ENCODE measurements around the gene FBXO24.

Gene FBXO24

GRCh38 chr7:100620804-100621203, 34.7 kb downstream of the FBXO24 start:
- no peak for DNase-seq (ENCODE audit: low read depth)

GRCh38 chr7:100621554-100621953, 35.4 kb downstream of the FBXO24 start:
- DNase-seq (ENCODE audit: low read depth), result no peak

GRCh38 chr7:100623951-100624824, 38.1 kb downstream of the FBXO24 start:
- DNase-seq (ENCODE audit: low read depth), result no peak

DNA sequence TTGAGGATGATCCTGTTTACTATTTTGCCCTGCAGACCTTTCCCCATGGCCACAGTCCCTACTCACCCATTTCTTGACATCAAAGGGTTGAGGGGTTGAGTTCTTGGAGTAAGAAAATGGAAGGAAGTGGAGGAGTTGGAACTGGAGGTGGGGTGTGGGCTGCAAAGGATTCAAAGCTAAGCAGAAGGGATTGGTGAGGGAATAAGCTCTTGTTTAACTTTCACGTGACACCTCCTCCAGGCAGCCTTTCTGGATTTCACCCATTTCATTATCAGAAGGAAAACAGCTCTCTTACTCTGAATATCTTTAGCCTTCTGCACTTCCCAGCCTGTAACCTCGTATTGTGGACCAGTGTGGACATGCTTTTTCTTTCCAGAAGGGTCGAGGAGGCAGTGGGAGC, 39.9 kb downstream of the FBXO24 start:
- DNase-seq (ENCODE audit: low read depth), result no peak

DNA sequence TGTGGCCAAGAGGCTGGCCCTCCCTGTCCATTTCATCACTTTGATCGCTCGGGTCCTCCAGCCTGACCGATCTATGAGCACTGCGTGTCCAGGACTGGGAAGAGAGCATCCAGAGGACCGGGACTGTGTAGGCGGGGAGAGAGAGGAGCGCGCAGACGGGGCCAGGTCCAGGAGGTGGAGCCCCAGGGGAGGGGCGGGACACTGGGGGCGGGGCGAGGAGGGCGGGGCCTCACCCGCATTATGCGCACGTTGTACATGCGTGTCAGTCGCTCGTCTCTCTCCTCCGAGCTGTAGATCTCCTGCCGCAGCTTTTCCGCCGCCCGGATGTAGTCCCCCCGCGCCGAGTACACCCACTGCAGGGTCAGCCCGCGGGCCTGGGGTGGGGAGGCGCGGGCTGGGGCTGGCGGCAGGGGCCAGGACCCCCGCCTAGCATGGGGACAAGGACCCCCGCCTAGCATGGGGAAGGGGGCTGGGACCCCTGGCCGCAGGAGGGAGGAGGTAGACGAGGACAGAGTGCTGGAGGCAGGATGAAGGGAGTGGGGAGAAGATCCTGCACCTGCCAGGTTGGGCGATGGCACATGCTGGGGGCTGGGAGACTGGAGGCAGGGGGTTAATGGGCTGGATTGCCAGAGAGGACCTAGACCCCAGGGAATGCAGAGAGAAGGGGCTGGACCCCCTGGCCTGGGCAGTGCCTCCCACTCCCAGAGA, 40.6 kb downstream of the FBXO24 start:
- peak; percentile 90 for DNase-seq (ENCODE audit: low read depth)

GRCh38 chr7:100627238-100627549, 41.1 kb downstream of the FBXO24 start:
- no peak for DNase-seq (ENCODE audit: low read depth)

DNA sequence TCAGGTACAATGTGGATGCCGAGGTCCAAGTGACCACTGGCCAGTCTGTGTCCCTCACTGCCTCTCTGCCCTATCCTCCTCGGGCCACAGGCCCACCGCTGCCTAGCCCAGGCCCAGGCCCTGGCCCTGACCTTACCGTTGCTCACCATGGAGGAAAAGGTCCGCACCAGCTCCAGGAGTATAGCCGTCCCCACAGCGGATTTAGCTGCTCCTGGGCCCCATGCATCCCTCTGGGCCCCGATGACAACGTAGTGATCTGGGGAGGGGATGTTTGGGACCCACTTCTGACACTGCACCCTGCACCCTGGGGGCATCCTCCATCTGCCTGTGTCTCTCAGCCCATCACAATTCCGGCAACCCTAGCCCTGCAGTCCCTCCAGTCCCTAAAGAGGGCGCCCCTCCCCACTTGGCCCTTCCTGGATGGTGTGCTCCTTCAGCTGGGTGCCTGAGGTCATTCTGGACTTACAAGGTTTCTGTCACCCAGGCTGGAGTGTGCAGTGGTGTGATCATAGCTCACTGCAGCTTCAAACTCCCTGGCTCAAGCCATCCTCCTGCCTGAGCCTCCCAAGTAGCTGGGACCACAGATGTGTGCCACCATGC, 43.1 kb downstream of the FBXO24 start:
- peak; percentile 40 for DNase-seq (ENCODE audit: low read depth)

DNA sequence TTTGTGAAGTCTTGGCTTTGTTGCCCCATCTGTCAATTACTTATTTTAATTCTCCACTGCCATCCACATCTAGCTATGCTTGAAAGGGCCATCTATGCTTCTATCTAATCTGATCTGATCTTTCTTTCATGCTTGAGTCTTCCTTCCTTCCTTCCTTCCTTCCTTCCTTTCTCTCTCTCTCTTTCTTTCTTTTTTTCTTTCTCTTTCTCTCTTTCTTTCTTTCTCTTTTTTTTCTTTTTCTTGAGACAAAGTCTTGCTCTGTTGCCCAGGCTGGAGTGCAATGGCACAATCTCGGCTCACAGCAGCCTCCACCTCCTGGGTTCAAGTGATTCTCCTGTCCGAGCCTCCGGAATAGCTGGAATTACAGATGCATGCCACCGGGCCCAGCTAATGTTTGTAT, 43.9 kb downstream of the FBXO24 start:
- DNase-seq (ENCODE audit: low read depth), result no peak

GRCh38 chr7:100632951-100633717, 47.0 kb downstream of the FBXO24 start:
- peak; percentile 46 for DNase-seq (ENCODE audit: low read depth)

DNA sequence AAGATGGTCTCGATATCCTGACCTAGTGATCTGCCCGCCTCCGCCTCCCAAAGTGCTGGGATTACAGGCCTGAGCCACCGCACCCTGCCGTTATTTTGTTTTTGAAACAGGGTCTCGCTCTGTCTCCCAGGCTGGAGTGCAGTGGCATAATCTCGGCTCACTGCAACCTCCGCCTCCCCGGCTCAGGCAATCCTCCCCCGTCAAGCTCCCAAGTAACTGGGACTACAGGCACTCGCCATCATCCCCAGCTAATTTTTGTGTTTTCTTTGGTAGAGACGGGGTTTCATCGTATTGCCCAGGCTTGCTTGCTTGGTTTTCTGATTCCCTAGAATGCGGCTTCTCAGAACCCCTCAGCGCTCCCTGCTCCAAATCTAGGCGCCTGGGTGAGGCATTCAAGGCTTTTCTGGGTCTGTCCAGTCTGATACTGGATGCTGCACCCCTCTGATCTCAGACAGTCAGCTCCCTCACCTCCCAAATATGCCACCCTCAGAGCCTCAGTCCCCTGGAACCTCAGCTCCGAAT, 53.9 kb downstream of the FBXO24 start:
- DNase-seq (ENCODE audit: low read depth), result no peak

- DNase-seq (ENCODE audit: low read depth), result no peak
Measured at GRCh38 chr7:100640517-100641440, 54.7 kb downstream of the FBXO24 start.

DNA sequence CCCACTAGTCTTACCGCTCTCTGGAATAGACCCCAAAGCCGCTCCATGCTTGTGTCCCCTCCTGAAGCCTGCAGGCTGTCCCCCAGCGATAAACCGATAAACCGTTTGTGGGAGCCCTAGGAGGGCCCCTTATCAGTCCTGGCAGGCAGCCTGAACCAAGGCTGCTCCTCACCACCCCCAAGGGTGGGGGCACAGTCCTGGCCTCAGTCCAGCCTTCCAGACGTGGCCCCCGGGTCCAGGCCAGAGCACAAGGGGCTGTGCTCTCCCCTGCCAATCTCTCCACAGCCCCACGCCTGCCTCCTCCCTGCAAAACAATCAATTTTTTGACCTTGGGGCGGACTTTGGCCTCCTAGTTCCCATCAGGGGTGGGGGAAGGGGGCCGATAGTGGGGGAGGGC, 55.3 kb downstream of the FBXO24 start, which contains the start of gene TFR2:
Gene TFR2 (minus strand): TSS at position 90 of the 397 bp plus-strand sequence. CDS start 43 bp downstream, at position 47.
- no peak for DNase-seq (ENCODE audit: low read depth)

- DNase-seq (ENCODE audit: low read depth), result no peak
Measured at GRCh38 chr7:100641860-100642533, 55.9 kb downstream of the FBXO24 start.

DNA sequence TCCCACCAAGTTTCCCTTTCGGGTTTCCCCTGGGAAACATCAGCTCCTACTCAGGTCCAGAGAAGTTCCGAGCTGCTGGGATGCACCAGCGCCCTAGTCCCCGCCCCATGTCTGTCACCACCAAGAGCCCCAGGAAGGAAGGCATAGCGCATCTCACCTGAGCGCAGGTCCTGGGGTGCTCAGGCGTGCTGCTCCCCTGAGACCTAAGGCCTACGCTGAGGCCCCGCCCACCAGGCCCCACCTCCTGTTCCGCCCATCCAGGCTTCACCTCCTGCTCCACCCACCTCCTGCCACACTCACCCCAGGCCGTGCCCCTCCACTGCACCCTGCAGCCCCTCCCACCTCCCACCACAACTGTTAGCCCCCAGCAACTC, 56.4 kb downstream of the FBXO24 start:
- DNase-seq (ENCODE audit: low read depth), result no peak

GRCh38 chr7:100649826-100650565, 63.9 kb downstream of the FBXO24 start:
- no peak for DNase-seq (ENCODE audit: low read depth)
